HG03139 (cell line): ENCODE results near the gene IQCH.

ENCODE experiments used
- ATAC-seq: cut with Tn5 transposase; IDR thresholded peaks from one replicate; pipeline ENCODE4 v1.9.1; 2021; ENCODE audit not compliant: unreplicated experiment

Gene IQCH

GRCh38 chr15:67521783-67522568, 267.4 kb downstream of the IQCH start:
- no peak for ATAC-seq

GRCh38 chr15:67523330-67523729, 268.7 kb downstream of the IQCH start:
- no peak for ATAC-seq

GRCh38 chr15:67524235-67524634, 269.6 kb downstream of the IQCH start:
- ATAC-seq, result no peak

- no peak for ATAC-seq
Measured at GRCh38 chr15:67528513-67528912, 273.9 kb downstream of the IQCH start.

- ATAC-seq, result no peak
Measured at GRCh38 chr15:67531379-67531914, 276.9 kb downstream of the IQCH start.

- ATAC-seq, result no peak
Measured at GRCh38 chr15:67533873-67534272, 279.3 kb downstream of the IQCH start.

- ATAC-seq, result no peak
Measured at GRCh38 chr15:67534360-67534759, 279.8 kb downstream of the IQCH start.

- ATAC-seq, result no peak
Measured at GRCh38 chr15:67537771-67538170, 283.2 kb downstream of the IQCH start.

- ATAC-seq, result no peak
Measured at GRCh38 chr15:67542420-67543347, 288.1 kb downstream of the IQCH start, which contains the start of gene MAP2K5. Gene MAP2K5, plus strand, starts transcription at chr15:67542703. Its CDS starts 633 bp downstream, at chr15:67543336.

GRCh38 chr15:67543348-67543718, 288.7 kb downstream of the IQCH start:
- ATAC-seq, result no peak

- no peak for ATAC-seq
Measured at GRCh38 chr15:67544475-67544874, 289.9 kb downstream of the IQCH start.

- no peak for ATAC-seq
Measured at GRCh38 chr15:67545864-67546263, 291.3 kb downstream of the IQCH start.

- ATAC-seq, result no peak
Measured at GRCh38 chr15:67547064-67547463, 292.5 kb downstream of the IQCH start.

GRCh38 chr15:67547836-67548235, 293.2 kb downstream of the IQCH start:
- ATAC-seq, result no peak

GRCh38 chr15:67548236-67548852, 293.8 kb downstream of the IQCH start:
- ATAC-seq, result no peak

- ATAC-seq, result no peak
Measured at GRCh38 chr15:67548862-67549651, 294.5 kb downstream of the IQCH start.

GRCh38 chr15:67549736-67550135, 295.1 kb downstream of the IQCH start:
- ATAC-seq, result no peak

- ATAC-seq, result no peak
Measured at GRCh38 chr15:67550522-67550921, 295.9 kb downstream of the IQCH start.

- ATAC-seq, result no peak
Measured at GRCh38 chr15:67551207-67551743, 296.7 kb downstream of the IQCH start.
